ENCODE data around the gene TCF4. TPM values are rescaled to one million over a fixed set of nuclear protein-coding genes. Genes with fewer than 3 reads are reported as not detected.

The TCF4 gene
- total and polyA plus RNA-seq, 2 of the 13 experiments (the other 11 are each of a cell fraction or from before 2014, with no cell fraction given), result not detected

GRCh38 chr18:55390898-55391297 lies 197.1 kb downstream of the TCF4 start:
- no peak for TF ChIP-seq SAFB2 (CRISPR knock-in tag; IDR thresholded peaks at IDR 0.05; ENCODE audit: borderline replicate concordance, low read depth)
- TF ChIP-seq ZNF660 (CRISPR knock-in tag; IDR thresholded peaks at IDR 0.05; ENCODE audit: borderline replicate concordance, low read depth), result no peak
- no peak for TF ChIP-seq ZNF260 (CRISPR knock-in tag; IDR thresholded peaks at IDR 0.05; ENCODE audit: borderline replicate concordance, low read depth)
- no peak for TF ChIP-seq NRL (CRISPR knock-in tag; IDR thresholded peaks at IDR 0.05; ENCODE audit: borderline replicate concordance)
- TF ChIP-seq GRHL1 (CRISPR knock-in tag; conservative IDR thresholded peaks at IDR 0.05), result no peak
- no peak for TF ChIP-seq FUBP1 (CRISPR knock-in tag; IDR thresholded peaks at IDR 0.05; ENCODE audit: borderline replicate concordance)

More at GRCh38 chr18:55390898-55391297, 197.1 kb downstream of the TCF4 start:
- Histone ChIP-seq H2AFZ (ENCODE audit: low read length) (no peak overlapping the region), H3K4me2 (ENCODE audit: low read depth, low read length) (no peak overlapping the region), H4K20me1 (ENCODE audit: insufficient read depth, low read length) (no peaks in the 10 kb centered on the region), H3K4me3 (replicated peaks in 1 of 3; ENCODE audit: insufficient read depth in 1 of 3, low read depth in 2 of 3, low read length in 3 of 3) (no peak overlapping the region), H3K9ac (ENCODE audit: insufficient read depth, low read depth, low read length) (no peak overlapping the region), H3K36me3 (replicated peaks in 1 of 2; ENCODE audit: control insufficient read depth in 1 of 2, insufficient read depth in 2 of 2, low read length in 2 of 2) (no peaks in the 10 kb centered on the region), H3K4me1 (ENCODE audit: insufficient read depth, low read length) (no peaks in the 10 kb centered on the region), H3K9me3 (ENCODE audit: low read length) (no peaks in the 10 kb centered on the region), H3K79me2 (ENCODE audit: insufficient read depth, low read length) (no peaks in the 10 kb centered on the region), H3K27me3 (ENCODE audit: control insufficient read depth in 1 of 2, insufficient read depth in 2 of 2, low read length in 2 of 2) (no peaks in the 10 kb centered on the region; a peak in 1 of 5 replicates), H3K27ac (ENCODE audit: extremely low read length, insufficient read depth, low read length) (no peak overlapping the region)
- FAIRE-seq, result no peak
- ChIA-PET POLR2A (no interaction called here), CTCF (ENCODE audit: low intra/inter-chr PET ratio, low total read pairs) (no interaction called here)
- BruUV-seq (replicated peaks), result no TSS peak
- intact Hi-C loops (cut with micrococcal nuclease; ENCODE audit: unreplicated experiment) (no loop called here), in situ Hi-C loops (cut with HindIII; ENCODE audit: extremely low pct_ligation_motif_present, low pct_unique_long_range_greater_than_20kb) (no loop called here)
- DNase-seq (ENCODE audit: low spot score), result no peak
- ATAC-seq, result no peak
- WGBS (ENCODE audit: low lambda C conversion rate), result 0% methylated on average over 4 of the region's 4 CpGs

Measured in HepG2 (cell line).